Activated gamma-delta T cell treated with Interleukin-2 at 50 U/mL for 16 hours (primary cell): Measurements from ENCODE around the gene GDF10.

Experiments
- DNase-seq: peaks from one replicate; pipeline ENCODE4 v3.0.0-alpha.2; 2020

Gene GDF10, protein sequence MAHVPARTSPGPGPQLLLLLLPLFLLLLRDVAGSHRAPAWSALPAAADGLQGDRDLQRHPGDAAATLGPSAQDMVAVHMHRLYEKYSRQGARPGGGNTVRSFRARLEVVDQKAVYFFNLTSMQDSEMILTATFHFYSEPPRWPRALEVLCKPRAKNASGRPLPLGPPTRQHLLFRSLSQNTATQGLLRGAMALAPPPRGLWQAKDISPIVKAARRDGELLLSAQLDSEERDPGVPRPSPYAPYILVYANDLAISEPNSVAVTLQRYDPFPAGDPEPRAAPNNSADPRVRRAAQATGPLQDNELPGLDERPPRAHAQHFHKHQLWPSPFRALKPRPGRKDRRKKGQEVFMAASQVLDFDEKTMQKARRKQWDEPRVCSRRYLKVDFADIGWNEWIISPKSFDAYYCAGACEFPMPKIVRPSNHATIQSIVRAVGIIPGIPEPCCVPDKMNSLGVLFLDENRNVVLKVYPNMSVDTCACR

GRCh38 chr10:47299611-47300428, at the start of gene GDF10:
GDF10 (plus strand) TSS chr10:47300197; CDS start chr10:47300652, 455 bp downstream.
- DNase-seq, result no peak

GRCh38 chr10:47252093-47252780, 47.8 kb upstream of the GDF10 start:
- DNase-seq, result no peak

- DNase-seq, result no peak
Measured at GRCh38 chr10:47253030-47253637, 46.9 kb upstream of the GDF10 start.

GRCh38 chr10:47253651-47254375, 46.2 kb upstream of the GDF10 start:
- DNase-seq, result no peak

GRCh38 chr10:47254611-47255010, 45.4 kb upstream of the GDF10 start:
- no peak for DNase-seq

- DNase-seq, result no peak
Measured at GRCh38 chr10:47255033-47255813, 44.8 kb upstream of the GDF10 start.

- no peak for DNase-seq
Measured at GRCh38 chr10:47255866-47256265, 44.1 kb upstream of the GDF10 start.

- DNase-seq, result no peak
Measured at GRCh38 chr10:47256751-47257336, 43.2 kb upstream of the GDF10 start.

DNA sequence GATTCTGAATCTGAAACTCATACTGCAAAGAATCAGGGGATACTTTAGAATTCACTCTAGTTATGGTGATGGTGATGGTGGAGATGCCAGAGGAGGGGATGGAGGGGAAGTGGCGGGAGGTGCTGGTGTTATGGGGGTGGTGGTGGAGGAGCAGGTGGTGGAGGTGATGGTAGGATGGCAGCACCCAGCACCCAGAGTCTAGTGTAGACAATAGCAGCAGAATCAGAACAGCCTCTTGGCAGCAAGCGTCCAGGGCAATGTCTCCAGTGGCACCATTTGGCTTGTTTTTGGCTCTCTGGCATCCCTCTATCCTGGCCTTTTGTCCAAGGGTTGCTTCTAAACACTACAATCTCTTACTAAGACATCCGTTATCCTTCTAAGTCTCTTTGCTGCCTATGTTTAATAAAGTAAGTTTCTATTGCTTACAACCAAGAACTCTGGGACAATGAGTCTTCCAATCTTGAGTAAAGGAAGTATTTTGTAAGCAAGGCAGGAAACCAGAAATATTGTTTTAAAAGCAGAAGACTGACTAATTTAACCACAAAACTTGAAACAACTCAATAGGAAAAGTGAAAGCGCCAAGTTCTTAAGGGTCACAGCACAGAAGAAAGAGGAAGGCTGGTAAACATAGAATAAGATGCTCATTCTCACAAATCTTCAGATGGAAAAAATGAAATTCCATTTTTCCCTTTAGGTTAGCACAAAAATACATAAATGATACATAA, 42.4 kb upstream of the GDF10 start:
- DNase-seq, result no peak

DNA sequence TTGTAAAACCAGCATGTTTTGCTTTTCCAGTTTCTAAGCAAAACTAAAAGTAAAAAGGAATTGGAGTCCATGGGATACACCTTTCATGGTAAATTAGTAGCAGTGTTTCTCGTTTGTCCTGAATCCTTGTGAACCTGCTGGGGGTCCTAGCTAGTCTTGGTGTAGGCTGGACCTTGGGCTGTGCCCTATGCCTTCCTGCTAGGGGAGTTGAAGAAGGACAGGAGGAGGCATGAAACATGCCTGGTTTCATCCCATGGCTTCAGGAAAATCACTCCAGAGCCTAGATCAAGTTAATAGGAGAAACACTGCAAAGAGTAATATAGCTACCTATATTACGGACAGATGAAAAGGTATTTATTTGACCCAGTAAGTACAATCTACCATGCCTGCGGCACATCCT, 41.1 kb upstream of the GDF10 start:
- DNase-seq, result no peak

GRCh38 chr10:47259466-47259865, 40.5 kb upstream of the GDF10 start:
- no peak for DNase-seq

GRCh38 chr10:47260505-47261111, 39.4 kb upstream of the GDF10 start:
- DNase-seq, result no peak

- DNase-seq, result peak; percentile 21
Measured at GRCh38 chr10:47261121-47261520, 38.9 kb upstream of the GDF10 start.

- no peak for DNase-seq
Measured at GRCh38 chr10:47261556-47261955, 38.4 kb upstream of the GDF10 start.

DNA sequence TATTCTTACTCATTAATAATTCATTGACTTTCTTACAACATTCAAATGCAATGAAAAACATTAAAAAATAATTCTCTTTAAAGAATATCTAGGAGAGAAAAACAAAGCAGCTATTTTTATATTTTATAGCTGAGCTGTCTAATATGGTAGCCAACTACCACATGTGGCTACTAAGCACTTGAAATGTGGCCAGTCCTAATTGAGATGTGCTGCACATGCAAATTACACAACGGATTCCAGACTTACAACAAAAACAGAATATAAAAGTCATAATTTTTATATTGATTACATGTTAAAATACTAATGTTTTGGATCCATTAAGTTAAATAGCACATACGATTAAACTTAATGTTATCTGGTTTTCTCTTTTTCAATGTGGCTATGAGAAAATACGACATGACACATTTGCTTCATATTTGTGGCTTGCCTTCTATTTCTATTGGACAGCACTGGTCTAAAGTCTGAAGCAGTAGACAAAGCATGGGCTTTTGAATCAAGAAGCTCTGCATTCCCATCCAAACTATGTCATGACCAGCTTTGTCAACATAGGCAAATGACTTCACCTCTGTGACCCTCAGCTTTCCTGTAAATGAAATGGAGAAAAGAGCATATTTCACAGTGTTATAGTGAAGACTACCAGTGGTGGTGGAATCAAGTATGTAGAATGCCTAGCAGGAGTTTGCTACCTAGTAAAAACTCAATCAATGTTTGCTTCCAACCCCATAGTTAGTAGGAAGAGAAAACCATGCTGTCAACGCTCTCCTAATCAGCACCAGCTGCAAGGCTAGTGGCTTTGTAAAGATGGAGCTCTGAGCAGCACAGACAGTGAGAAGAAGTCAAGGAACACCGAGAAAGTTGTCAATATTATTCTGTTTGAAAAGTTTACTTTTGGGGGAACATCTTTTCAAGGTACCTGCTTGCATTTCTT, 37.1 kb upstream of the GDF10 start:
- DNase-seq, result no peak

GRCh38 chr10:47264797-47265281, 35.2 kb upstream of the GDF10 start:
- peak; percentile 55 for DNase-seq

GRCh38 chr10:47266602-47267001, 33.4 kb upstream of the GDF10 start:
- no peak for DNase-seq

DNA sequence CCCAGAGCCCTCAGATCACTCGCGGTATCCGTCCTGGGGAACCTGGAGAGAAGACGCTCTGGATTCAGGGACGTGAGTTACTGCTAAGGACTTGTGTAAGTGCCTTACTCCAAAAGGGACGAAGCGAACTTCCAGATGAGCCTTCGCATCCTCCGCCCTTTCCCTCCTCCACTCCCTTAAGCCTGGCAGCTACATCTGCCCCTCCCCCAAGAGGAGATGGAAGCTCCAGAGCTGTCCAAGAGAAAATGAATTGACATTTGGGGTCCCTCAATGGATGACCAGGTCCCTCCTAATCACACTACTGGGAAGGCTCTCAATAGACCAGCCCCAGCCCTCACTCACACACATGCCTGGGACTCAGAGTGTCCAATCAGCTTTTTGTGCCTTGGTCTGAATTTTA, 31.3 kb upstream of the GDF10 start:
- DNase-seq, result no peak
